ENCODE data around the gene ZNF837.
"Not testable (repeated sequence)": the region's sequence is repeated elsewhere in the genome, so short reads cannot be mapped to it uniquely, and the experiment has no call there.

ZNF837 gene

DNA sequence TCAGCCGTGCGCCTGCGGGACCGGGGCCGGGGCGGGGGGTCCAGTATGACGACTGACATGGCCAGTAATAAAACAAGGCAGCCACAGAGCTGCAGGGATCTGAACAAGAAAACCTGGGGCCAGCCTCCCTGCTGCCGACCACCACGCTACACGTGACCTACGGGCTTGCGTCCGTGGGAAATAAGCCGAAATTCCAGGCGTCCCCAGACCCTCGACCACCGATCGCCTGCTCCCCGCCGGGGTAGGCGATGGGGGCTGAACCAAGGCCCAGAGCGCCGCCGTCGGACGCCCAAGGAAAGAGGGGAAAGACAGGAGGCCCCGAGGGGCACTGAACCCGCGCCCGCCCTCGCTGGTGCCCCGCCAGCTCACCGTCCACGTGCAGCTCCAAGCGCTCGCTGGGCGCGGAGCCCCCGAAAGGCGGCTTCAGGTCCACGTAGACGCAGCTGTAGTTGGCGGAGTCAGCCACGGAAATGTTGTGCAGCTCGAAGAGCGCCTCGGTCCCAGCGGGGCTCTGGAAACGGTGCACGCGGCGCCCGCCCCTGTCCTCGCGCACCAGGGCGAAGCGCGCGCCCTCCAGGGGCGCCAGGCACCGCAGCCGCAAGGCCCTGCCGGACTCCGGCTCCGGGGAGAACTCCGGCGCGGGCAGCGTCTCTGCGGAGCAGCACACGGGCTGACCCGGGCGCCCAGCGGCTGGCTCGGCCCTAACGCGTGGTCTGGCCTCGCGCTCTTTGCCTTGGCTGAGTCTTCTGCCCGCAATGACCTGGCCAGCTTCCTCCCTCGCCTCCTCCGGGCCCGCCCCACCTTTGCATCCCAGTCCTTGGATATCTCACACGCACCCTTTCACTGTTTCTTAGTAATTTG is 30.6 kb downstream of the ZNF837 start:
- DNase-seq, result no peak

DNA sequence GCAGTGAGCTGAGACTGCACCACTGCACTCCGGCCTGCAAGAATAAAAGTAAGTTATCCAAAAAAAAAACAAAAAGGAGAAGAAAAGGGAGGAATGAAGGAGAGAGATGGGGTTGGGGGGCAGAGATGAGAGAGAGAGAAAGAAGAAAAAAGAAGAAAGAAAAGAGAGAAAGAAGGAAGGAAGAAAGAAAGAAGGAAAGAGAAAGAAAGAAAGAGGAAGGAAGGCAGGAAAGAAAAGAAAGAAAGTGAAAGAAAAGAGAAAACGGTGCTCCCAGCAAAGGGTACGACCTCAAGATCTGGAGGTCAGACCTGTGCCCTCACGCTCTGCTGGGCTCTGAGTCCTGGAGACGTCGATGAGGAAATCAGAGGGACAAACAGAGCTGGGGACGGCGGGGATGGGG is 31.2 kb downstream of the ZNF837 start:
- no peak for DNase-seq

- not testable (repeated sequence) for DNase-seq
Measured at GRCh38 chr19:58348080-58348479, 32.8 kb downstream of the ZNF837 start.

GRCh38 chr19:58346961-58347929 is 33.6 kb downstream of the ZNF837 start:
- peak; percentile 70 for DNase-seq

DNA sequence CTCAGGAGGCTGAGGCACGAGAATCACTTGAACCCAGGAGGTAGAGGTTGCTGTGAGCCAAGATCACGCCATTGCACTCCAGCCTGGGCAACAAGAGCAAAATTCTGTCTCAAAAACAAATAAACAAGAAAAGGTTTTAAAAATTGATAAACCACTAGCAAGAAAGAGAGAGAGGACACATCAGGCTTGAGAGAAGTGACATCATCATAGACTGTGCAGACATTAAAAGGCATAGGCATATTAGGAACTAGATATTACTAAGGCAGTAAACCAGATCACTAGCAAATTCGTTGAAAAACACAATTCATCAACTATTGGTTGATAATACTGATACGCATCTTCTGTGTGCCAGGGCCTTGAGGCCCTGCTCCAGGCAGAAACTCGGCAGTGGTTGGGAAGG is 35.3 kb downstream of the ZNF837 start:
- no peak for DNase-seq

DNA sequence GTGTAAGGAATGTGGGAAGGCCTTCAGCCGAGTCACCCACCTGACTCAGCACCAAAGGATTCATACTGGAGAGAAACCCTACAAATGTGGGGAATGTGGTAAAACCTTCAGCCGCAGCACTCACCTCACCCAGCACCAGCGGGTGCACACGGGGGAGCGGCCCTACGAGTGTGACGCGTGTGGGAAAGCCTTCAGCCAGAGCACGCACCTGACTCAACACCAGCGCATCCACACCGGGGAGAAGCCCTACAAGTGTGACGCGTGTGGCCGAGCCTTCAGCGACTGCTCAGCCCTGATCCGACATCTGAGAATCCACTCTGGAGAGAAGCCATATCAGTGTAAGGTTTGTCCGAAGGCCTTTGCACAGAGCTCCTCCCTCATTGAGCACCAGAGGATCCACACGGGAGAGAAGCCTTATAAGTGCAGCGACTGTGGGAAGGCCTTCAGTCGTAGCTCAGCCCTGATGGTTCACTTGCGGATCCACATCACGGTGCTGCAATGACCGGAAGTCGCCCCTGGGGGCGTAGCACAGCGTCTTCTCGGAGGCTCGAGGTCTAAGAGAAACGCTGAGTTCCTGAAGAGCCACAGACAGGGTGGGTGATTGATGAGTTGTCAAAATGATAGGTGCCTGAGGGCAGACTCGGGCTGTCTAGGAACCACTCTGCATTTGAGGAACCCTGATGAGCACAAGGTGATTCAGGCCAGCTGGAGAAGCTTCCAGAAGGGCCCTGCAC is 41.8 kb downstream of the ZNF837 start:
- DNase-seq, result no peak

DNA sequence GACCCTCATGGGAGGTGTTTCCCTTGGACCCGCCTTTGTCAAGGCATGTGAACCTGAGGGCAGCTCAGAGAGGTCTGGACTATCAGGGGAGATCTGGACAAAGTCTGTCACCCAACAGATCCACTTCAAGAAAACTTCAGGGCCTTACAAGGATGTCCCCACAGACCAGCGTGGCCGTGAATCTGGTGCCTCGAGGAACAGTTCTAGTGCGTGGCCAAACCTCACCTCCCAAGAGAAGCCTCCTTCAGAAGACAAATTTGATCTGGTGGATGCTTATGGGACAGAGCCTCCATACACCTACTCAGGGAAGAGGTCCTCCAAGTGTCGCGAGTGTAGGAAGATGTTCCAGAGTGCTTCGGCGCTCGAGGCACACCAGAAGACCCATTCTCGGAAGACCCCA is 42.5 kb downstream of the ZNF837 start:
- no peak for DNase-seq

- no peak for DNase-seq
Measured at GRCh38 chr19:58336820-58337219, 44.0 kb downstream of the ZNF837 start.

DNA sequence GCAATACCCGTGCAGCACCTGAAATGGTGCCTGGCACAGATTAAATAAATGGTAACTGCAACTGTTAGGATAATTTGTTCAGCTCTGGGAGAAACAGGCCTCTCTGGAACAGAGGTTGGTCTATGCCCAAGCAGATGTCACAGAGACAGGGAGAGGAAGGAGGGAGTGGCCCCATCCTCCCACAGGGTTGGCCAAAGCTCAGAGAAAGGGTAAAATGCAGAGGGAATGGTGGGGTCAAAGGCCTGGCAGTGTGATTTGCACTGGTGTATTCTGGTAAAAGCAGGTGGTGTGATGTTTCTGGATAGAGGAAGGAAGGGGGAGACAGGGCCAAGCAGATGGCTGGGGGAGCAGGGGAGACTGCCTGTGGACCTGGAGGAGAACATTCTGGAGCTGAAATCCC is 44.6 kb downstream of the ZNF837 start:
- DNase-seq, result no peak

GRCh38 chr19:58335630-58336029 is 45.2 kb downstream of the ZNF837 start:
- DNase-seq, result no peak

GRCh38 chr19:58334691-58335249 is 46.1 kb downstream of the ZNF837 start:
- DNase-seq, result no peak

DNA sequence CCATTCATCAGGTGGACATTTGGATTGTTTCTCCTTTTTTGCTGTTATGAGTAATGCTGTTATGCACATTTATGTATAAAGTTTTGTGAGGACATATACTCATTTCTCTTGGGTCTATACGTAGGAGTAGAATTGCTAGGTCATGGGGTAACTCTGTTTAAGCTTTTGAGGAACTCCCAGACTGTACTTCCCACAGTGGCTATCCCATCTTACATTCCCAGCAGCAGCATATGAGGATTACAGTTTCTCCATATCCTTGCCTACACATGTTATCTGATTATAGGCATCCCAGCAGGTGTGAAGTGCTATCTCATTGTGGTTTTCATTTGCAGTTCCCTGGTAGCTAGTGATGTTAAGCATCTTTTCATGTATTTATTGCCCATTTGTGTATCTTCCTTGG is 48.1 kb downstream of the ZNF837 start:
- no peak for DNase-seq

GRCh38 chr19:58330458-58330857 is 50.4 kb downstream of the ZNF837 start:
- no peak for DNase-seq

GRCh38 chr19:58328999-58329398 is 51.8 kb downstream of the ZNF837 start:
- no peak for DNase-seq

GRCh38 chr19:58326914-58327726 is 53.7 kb downstream of the ZNF837 start, which contains the start of gene ZSCAN22:
Gene ZSCAN22, plus strand, starts transcription at chr19:58326994. Its CDS starts 7,809 bp downstream, at chr19:58334803.
- peak; percentile 88 for DNase-seq

DNA sequence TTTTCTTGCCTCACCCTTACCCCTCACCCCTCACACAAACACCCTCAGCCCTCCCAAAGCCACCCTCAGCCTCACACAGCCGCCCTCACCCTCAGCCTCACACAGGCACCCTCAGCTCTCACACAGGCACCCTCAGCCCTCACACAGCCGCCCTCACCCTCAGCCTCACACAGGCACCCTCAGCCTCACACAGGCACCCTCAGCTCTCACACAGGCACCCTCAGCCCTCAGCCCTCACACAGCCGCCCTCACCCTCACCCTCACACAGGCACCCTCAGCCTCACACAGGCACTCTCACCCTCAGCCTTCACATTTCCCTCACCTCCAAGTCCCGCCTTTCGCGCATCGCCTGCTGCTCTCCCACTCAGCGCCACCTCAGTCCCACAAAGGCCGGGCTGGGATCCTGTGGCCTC is 54.3 kb downstream of the ZNF837 start:
- no peak for DNase-seq

- DNase-seq, result no peak
Measured at GRCh38 chr19:58325311-58326022, 55.4 kb downstream of the ZNF837 start.

- no peak for DNase-seq
Measured at GRCh38 chr19:58319241-58319640, 61.6 kb downstream of the ZNF837 start.

- no peak for DNase-seq
Measured at GRCh38 chr19:58318297-58318696, 62.5 kb downstream of the ZNF837 start.
